ENCODE data around the gene DBH. TPM values are rescaled to one million over a fixed set of nuclear protein-coding genes. Genes with fewer than 3 reads are reported as not detected.
"Not testable (repeated sequence)": the region's sequence is repeated elsewhere in the genome, so short reads cannot be mapped to it uniquely, and the experiment has no call there.

DBH gene
- polyA plus RNA-seq, 4 donors = 0.13 to 0.30 TPM; not detected in 2

DNA sequence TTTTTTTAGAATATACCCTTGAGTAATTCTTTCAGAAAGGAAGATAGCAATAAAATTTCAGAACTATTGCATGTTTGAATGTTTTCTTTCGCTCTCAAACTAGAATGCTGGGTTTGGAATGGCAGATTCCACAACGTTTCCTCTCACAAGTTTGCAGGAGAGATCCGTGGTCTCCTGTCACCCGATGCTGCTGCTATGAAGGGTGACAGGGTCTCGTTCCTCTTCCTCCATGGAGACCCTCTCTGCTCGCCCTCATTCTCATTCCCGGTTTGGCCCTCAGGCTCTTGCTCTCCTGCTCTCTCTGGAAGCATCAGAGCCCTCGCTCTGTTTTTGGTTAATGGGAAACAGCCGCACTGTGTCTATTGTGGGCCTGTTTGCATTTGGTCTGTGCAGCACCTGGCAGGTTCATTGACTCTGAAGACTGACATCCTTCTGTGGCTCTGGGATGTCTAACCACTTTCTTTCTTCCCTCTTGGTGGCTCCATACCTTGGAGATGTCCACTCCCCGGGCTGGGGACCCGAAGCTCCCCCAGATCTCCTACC is 14.4 kb upstream of the DBH start:
- Histone ChIP-seq H3K4me1 (ENCODE audit: control insufficient read depth in 3 of 3, insufficient read depth in 2 of 3, low read depth in 1 of 3, low read length in 2 of 3) (no peaks in the 10 kb centered on the region), H3K27me3 (ENCODE audit: control insufficient read depth in 3 of 3, insufficient read depth in 3 of 3, low read length in 3 of 3) (peaks cover 0 to 25% (median 4%) of the 10 kb centered on the region in 3 donors), H3K36me3 (ENCODE audit: control insufficient read depth in 3 of 3, insufficient read depth in 2 of 3, low read depth in 1 of 3, low read length in 3 of 3) (no peaks in the 10 kb centered on the region), H3K27ac (ENCODE audit: low read depth in 1 of 3, low read length in 2 of 3) (no peak overlapping the region), H3K9me3 (ENCODE audit: control insufficient read depth in 2 of 2, insufficient read depth in 1 of 2, low read depth in 1 of 2, low read length in 1 of 2) (peaks cover 0 to 7% of the 10 kb centered on the region in 2 donors), H3K4me3 (ENCODE audit: low read depth in 1 of 3, low read length in 3 of 3) (no peak overlapping the region)
- 62 to 75% (median 71%) methylated on average over 11 of the region's 11 CpGs for WGBS, 3 donors
- no peak for DNase-seq
- no peak for FAIRE-seq

DNA sequence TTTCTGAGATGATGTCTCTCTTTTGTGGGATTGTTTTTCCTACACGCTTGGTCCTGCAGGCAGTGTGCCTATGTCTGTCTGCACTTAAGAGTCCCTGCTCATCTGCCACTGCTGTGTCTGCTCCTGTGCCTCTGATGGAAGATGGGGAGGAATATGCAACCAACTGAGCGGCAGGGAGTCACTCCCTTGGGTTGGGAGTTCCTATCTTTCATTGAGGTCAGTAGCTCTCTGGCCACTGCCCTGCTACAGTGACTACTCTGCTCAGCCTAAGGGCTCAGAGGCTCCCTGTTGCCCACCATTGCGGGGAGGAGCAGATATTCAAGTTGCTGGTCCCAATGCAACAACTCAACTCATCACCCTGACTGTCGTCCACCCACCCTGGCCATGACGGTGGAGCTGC is 13.6 kb upstream of the DBH start:
- WGBS, 3 donors = 59 to 71% (median 60%) methylated on average over 5 of the region's 5 CpGs
- Histone ChIP-seq H3K4me3 (ENCODE audit: low read depth in 1 of 3, low read length in 3 of 3) (no peak overlapping the region), H3K36me3 (ENCODE audit: control insufficient read depth in 3 of 3, insufficient read depth in 2 of 3, low read depth in 1 of 3, low read length in 3 of 3) (no peaks in the 10 kb centered on the region), H3K27ac (ENCODE audit: low read depth in 1 of 3, low read length in 2 of 3) (no peak overlapping the region), H3K4me1 (ENCODE audit: control insufficient read depth in 3 of 3, insufficient read depth in 2 of 3, low read depth in 1 of 3, low read length in 2 of 3) (no peaks in the 10 kb centered on the region), H3K27me3 (ENCODE audit: control insufficient read depth in 3 of 3, insufficient read depth in 3 of 3, low read length in 3 of 3) (peaks cover 0 to 22% (median 2%) of the 10 kb centered on the region in 3 donors), H3K9me3 (ENCODE audit: control insufficient read depth in 2 of 2, insufficient read depth in 1 of 2, low read depth in 1 of 2, low read length in 1 of 2) (peaks cover 0 to 11% of the 10 kb centered on the region in 2 donors)
- FAIRE-seq (no peak), DNase-seq (no peak)

DNA sequence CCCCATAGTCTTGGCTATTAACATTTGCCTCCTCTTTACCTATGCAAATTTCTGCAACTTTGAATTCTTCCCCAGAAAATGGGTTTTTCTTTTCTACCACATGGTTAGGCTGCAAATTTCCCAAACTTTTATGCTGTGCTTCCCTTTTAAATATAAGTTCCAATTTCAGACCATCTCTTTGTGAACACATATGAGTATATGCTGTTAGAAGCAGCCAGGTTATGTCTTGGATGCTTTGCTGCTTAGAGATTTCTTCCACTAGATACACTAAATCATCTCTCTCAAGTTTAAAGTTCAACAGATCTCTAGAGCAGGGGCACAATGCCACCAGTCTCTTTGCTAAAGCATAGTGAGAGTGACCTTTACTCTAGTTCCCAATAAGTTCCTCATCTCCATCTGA is 10.2 kb upstream of the DBH start:
- H3K27me3 ChIP-seq (ENCODE audit: control insufficient read depth in 3 of 3, insufficient read depth in 3 of 3, low read length in 3 of 3); H3K4me3 ChIP-seq (ENCODE audit: low read depth in 1 of 3, low read length in 3 of 3); H3K27ac ChIP-seq (ENCODE audit: low read depth in 1 of 3, low read length in 2 of 3); DNase-seq; H3K36me3 ChIP-seq (ENCODE audit: control insufficient read depth in 3 of 3, insufficient read depth in 2 of 3, low read depth in 1 of 3, low read length in 3 of 3); FAIRE-seq; H3K4me1 ChIP-seq (ENCODE audit: control insufficient read depth in 3 of 3, insufficient read depth in 2 of 3, low read depth in 1 of 3, low read length in 2 of 3): not testable (repeated sequence)
- H3K9me3 ChIP-seq (ENCODE audit: control insufficient read depth in 2 of 2, insufficient read depth in 1 of 2, low read depth in 1 of 2, low read length in 1 of 2) = peaks cover 0 to 11% of the 10 kb centered on the region in 2 donors

DNA sequence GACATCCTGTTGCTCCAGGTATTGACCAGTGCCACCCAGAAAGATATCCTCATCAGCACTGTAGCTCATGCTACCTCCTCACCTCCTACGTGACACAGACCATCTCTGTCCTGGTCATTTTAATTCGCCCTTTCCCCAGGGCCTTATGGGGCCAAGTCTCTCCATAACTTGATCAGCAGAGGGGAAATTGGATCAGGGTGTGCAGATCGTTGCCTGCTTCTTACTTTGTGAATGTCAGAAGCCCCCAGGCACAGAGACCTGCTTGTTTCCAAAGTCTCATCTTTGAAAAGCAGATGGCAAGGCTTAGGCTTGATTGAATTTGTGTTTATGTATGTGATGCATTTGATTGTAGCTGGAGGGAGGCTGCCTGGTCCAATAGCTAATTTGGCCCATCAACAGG is 8.8 kb upstream of the DBH start:
- no peak overlapping the region for H3K4me3 ChIP-seq (ENCODE audit: low read depth in 1 of 3, low read length in 3 of 3)
- no peaks in the 10 kb centered on the region for H3K36me3 ChIP-seq (ENCODE audit: control insufficient read depth in 3 of 3, insufficient read depth in 2 of 3, low read depth in 1 of 3, low read length in 3 of 3)
- no peak overlapping the region for H3K27ac ChIP-seq (ENCODE audit: low read depth in 1 of 3, low read length in 2 of 3)
- FAIRE-seq = no peak
- 65 to 77% (median 73%) methylated on average over 3 of the region's 3 CpGs for WGBS, 3 donors
- DNase-seq = no peak
- peaks cover 0 to 4% (median 2%) of the 10 kb centered on the region in 3 donors for H3K27me3 ChIP-seq (ENCODE audit: control insufficient read depth in 3 of 3, insufficient read depth in 3 of 3, low read length in 3 of 3)
- H3K4me1 ChIP-seq (ENCODE audit: control insufficient read depth in 3 of 3, insufficient read depth in 2 of 3, low read depth in 1 of 3, low read length in 2 of 3) = no peaks in the 10 kb centered on the region
- peaks cover 0 to 11% of the 10 kb centered on the region in 2 donors for H3K9me3 ChIP-seq (ENCODE audit: control insufficient read depth in 2 of 2, insufficient read depth in 1 of 2, low read depth in 1 of 2, low read length in 1 of 2)

DNA sequence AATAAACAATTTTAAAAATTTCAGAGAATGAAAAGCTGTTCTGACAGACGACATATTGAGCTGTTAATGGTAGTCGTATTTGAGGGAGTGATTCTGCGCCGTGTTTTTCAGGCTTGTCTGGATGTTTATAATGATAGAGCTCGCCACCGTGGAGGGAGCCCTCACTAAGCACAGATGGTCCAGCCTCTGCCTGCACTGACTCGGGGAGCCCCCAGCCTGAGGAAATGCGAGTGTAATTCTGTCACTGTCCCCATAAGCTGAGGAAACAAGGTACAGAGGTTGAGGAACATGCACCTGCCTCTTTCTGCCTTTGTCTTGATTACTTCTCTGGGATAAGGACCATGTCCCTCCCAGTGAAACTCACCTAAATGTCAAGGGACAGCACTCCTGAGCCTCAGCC is 7.4 kb upstream of the DBH start:
- Histone ChIP-seq H3K27ac (ENCODE audit: low read depth in 1 of 3, low read length in 2 of 3) (no peak overlapping the region), H3K27me3 (ENCODE audit: control insufficient read depth in 3 of 3, insufficient read depth in 3 of 3, low read length in 3 of 3) (peaks cover 0 to 2% (median 0%) of the 10 kb centered on the region in 3 donors), H3K9me3 (ENCODE audit: control insufficient read depth in 2 of 2, insufficient read depth in 1 of 2, low read depth in 1 of 2, low read length in 1 of 2) (peaks cover 0 to 11% of the 10 kb centered on the region in 2 donors), H3K36me3 (ENCODE audit: control insufficient read depth in 3 of 3, insufficient read depth in 2 of 3, low read depth in 1 of 3, low read length in 3 of 3) (no peaks in the 10 kb centered on the region), H3K4me3 (ENCODE audit: low read depth in 1 of 3, low read length in 3 of 3) (no peak overlapping the region), H3K4me1 (ENCODE audit: control insufficient read depth in 3 of 3, insufficient read depth in 2 of 3, low read depth in 1 of 3, low read length in 2 of 3) (no peaks in the 10 kb centered on the region)
- DNase-seq (no peak), FAIRE-seq (no peak)
- WGBS, 3 donors = 63 to 72% (median 71%) methylated on average over 8 of the region's 8 CpGs

DNA sequence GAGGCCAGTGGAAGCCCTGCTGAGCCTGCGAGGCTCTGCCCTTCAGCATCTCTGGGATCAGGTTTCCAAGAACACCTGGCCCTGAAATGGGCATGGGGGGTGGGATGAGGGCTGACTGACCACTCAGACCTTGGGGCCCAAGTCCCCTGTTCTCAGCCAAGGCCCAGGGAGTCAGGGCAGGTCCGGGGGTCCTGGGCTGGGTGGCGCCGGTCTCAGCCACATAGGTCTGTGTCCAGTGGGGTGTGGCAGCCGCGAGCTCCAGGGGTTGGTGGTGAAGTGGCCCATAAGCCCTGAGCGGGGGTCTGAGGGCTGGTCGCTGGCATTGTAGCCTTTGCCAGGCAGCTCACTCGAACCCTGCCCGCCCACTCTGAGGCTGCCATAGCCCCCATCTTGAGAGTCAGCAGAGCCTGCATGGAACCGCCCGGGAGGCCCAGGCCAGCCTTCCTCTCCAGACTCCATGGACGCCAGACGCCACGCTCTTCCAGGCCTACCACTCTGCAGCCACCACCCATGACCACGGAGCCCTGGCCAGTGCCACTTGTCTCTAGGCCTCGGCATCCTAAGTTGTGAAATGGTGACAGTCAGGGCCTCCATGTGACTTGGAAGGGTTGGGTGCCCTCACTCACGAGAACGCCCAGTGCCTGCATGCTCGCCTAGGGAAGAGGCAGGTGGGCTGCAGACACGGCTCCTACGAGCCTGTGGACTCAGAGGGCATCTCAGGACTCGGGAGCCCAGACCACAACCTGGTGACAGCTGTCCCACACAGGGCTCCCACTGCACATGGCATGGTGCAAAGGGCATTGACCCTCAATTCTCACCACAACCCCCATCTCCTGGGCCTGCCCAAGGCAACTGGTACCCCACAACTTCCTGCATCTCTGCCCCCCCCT is 6.7 kb upstream of the DBH start:
- Histone ChIP-seq H3K27ac (ENCODE audit: low read depth in 1 of 3, low read length in 2 of 3) (no peak overlapping the region), H3K9me3 (ENCODE audit: control insufficient read depth in 2 of 2, insufficient read depth in 1 of 2, low read depth in 1 of 2, low read length in 1 of 2) (peaks cover 0 to 11% of the 10 kb centered on the region in 2 donors), H3K4me1 (ENCODE audit: control insufficient read depth in 3 of 3, insufficient read depth in 2 of 3, low read depth in 1 of 3, low read length in 2 of 3) (no peaks in the 10 kb centered on the region), H3K4me3 (ENCODE audit: low read depth in 1 of 3, low read length in 3 of 3) (no peak overlapping the region), H3K27me3 (ENCODE audit: control insufficient read depth in 3 of 3, insufficient read depth in 3 of 3, low read length in 3 of 3) (peaks cover 0 to 2% (median 0%) of the 10 kb centered on the region in 3 donors), H3K36me3 (ENCODE audit: control insufficient read depth in 3 of 3, insufficient read depth in 2 of 3, low read depth in 1 of 3, low read length in 3 of 3) (no peaks in the 10 kb centered on the region)
- FAIRE-seq (no peak), DNase-seq (no peak)
- WGBS, 3 donors = 76 to 87% (median 85%) methylated on average over 22 to 23 of the region's 23 CpGs

DNA sequence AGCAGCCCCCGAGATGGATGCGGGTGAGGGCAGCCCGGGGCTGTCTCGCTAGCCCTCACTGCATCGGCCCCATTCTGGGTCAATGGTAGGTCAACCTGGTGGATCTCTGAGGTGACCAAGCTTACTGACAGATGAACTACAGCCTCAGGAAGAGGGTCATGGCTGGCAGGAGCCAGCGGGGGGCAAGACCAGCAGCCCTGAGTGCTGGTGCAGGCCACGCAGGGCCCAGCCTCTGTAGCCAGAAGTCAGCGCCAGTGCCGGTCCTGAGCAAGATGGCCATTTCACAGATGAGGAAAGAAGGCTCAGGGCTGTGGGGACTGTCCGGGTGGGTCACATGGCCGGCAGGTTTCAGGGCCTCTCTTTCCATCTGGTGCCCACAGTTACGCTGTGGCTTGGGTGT is 5.1 kb upstream of the DBH start:
- Histone ChIP-seq H3K4me3 (ENCODE audit: low read depth in 1 of 3, low read length in 3 of 3) (no peak overlapping the region), H3K27me3 (ENCODE audit: control insufficient read depth in 3 of 3, insufficient read depth in 3 of 3, low read length in 3 of 3) (peaks cover 0 to 4% (median 0%) of the 10 kb centered on the region in 3 donors), H3K36me3 (ENCODE audit: control insufficient read depth in 3 of 3, insufficient read depth in 2 of 3, low read depth in 1 of 3, low read length in 3 of 3) (no peaks in the 10 kb centered on the region), H3K9me3 (ENCODE audit: control insufficient read depth in 2 of 2, insufficient read depth in 1 of 2, low read depth in 1 of 2, low read length in 1 of 2) (peaks cover 0 to 4% of the 10 kb centered on the region in 2 donors), H3K27ac (ENCODE audit: low read depth in 1 of 3, low read length in 2 of 3) (no peak overlapping the region), H3K4me1 (ENCODE audit: control insufficient read depth in 3 of 3, insufficient read depth in 2 of 3, low read depth in 1 of 3, low read length in 2 of 3) (no peaks in the 10 kb centered on the region)
- no peak for FAIRE-seq
- DNase-seq = no peak
- 82 to 91% (median 85%) methylated on average over 11 to 12 of the region's 12 CpGs for WGBS, 3 donors

DNA sequence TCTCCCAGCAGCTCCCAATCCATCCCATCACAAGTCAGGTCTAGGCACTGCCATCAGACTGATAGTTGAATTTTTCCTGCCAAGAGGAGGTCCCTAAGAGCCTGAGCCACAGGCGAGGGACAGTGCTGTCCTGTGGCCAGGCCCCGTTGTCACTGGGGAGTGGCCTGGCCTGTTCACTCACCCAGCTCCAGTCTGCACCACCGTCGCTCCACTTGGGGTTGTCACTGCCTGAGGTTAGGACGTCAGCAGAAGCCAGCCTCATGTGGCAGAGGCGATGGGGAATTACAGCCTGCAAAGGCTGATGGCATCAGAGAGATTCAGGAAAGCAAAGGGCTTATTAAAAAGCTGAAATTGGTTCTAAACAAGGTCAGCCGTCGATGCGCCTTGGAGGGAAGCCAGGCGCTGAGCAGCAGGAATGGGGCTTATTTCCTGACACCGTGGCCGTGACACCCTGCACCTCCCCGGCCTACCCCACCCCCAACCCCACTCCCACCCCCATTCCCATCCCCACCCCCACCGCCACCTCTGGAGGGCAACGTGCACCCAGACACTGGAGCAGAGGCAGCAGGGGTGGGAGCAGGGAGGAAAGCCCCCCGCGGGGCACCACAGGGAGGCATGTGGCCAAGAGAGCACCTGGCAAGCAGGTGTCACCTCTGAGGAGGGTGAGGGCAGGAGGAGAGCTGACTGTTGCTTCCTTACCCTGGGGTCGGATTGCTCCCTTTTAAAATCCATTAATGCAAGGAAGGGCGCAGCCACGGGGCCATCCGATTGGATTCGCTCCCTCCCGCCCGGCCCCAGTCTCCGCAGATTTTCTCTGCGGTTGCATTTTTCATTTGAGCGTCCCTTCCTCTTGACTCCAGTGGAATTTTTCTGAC is 3.1 kb upstream of the DBH start:
- Histone ChIP-seq H3K36me3 (ENCODE audit: control insufficient read depth in 3 of 3, insufficient read depth in 2 of 3, low read depth in 1 of 3, low read length in 3 of 3) (no peaks in the 10 kb centered on the region), H3K9me3 (ENCODE audit: control insufficient read depth in 2 of 2, insufficient read depth in 1 of 2, low read depth in 1 of 2, low read length in 1 of 2) (no peaks in the 10 kb centered on the region), H3K27ac (ENCODE audit: low read depth in 1 of 3, low read length in 2 of 3) (no peak overlapping the region), H3K27me3 (ENCODE audit: control insufficient read depth in 3 of 3, insufficient read depth in 3 of 3, low read length in 3 of 3) (peaks cover 0 to 4% (median 0%) of the 10 kb centered on the region in 3 donors), H3K4me1 (ENCODE audit: control insufficient read depth in 3 of 3, insufficient read depth in 2 of 3, low read depth in 1 of 3, low read length in 2 of 3) (no peaks in the 10 kb centered on the region), H3K4me3 (ENCODE audit: low read depth in 1 of 3, low read length in 3 of 3) (no peak overlapping the region)
- FAIRE-seq = no peak
- no peak for DNase-seq
- 60 to 68% (median 65%) methylated on average over 18 to 27 of the region's 27 CpGs for WGBS, 3 donors

All from small intestine (tissue), 7 donors.